ENCODE measurements around the gene KRTAP6-3.

- no peak for TF ChIP-seq YY1 (IDR thresholded peaks at IDR 0.05; ENCODE audit: insufficient read depth, insufficient read length)
- no peak for TF ChIP-seq ZNF274 (IDR thresholded peaks at IDR 0.05; ENCODE audit: low read depth, low read length)
- TF ChIP-seq SUZ12 (IDR thresholded peaks at IDR 0.05; ENCODE audit: extremely low read depth, insufficient read depth, insufficient read length): no peak
Observed at GRCh38 chr21:30642564-30642963, 50.3 kb downstream of the KRTAP6-3 start, which contains the start of gene KRTAP20-3.
